ENCODE data around the gene NCAPH2.
A peak's percentile ranks its signal among the peaks of the same experiment; 100 is the strongest.
"Not testable (repeated sequence)": the region's sequence is repeated elsewhere in the genome, so short reads cannot be mapped to it uniquely, and the experiment has no call there.

The NCAPH2 gene

DNA sequence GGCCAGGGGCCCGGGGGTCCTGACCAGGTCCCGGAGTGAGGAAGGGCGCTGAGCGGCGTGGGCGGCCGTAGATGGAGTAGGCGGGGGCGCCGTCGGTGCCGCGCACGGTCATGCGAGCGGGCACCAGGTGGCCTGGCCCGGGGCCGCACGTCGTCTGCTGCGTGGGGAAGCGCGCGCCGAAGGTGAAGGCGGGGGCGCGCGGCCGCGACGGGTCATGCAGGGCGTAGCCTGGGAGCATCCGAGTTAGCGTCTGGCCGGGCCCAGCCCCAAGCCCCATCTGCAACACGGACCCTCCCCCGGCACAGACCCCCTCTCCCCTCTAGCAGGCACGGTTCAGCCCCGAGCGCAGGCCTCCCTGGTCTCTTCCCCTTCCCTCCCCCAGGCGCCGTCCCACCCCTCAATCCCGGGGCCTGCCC lies 23.5 kb downstream of the NCAPH2 start:
- H3K4me3 ChIP-seq (ENCODE audit: low read depth, low read length), result no peak overlapping the region
- H3K9me3 ChIP-seq, result peaks cover 5% of the 10 kb centered on the region; the same call in 1 of the 2 replicates
- H3K27me3 ChIP-seq, result peaks cover 47% of the 10 kb centered on the region
- TF ChIP-seq, protein P1, sequence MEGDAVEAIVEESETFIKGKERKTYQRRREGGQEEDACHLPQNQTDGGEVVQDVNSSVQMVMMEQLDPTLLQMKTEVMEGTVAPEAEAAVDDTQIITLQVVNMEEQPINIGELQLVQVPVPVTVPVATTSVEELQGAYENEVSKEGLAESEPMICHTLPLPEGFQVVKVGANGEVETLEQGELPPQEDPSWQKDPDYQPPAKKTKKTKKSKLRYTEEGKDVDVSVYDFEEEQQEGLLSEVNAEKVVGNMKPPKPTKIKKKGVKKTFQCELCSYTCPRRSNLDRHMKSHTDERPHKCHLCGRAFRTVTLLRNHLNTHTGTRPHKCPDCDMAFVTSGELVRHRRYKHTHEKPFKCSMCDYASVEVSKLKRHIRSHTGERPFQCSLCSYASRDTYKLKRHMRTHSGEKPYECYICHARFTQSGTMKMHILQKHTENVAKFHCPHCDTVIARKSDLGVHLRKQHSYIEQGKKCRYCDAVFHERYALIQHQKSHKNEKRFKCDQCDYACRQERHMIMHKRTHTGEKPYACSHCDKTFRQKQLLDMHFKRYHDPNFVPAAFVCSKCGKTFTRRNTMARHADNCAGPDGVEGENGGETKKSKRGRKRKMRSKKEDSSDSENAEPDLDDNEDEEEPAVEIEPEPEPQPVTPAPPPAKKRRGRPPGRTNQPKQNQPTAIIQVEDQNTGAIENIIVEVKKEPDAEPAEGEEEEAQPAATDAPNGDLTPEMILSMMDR (IDR thresholded peaks at IDR 0.05; ENCODE audit: low read depth, low read length), result no peak
- no peaks in the 10 kb centered on the region for H3K36me3 ChIP-seq
- peaks cover 12% of the 10 kb centered on the region; the same call in 1 of the 2 replicates for H3K4me1 ChIP-seq
- DNase-seq, result no peak

DNA sequence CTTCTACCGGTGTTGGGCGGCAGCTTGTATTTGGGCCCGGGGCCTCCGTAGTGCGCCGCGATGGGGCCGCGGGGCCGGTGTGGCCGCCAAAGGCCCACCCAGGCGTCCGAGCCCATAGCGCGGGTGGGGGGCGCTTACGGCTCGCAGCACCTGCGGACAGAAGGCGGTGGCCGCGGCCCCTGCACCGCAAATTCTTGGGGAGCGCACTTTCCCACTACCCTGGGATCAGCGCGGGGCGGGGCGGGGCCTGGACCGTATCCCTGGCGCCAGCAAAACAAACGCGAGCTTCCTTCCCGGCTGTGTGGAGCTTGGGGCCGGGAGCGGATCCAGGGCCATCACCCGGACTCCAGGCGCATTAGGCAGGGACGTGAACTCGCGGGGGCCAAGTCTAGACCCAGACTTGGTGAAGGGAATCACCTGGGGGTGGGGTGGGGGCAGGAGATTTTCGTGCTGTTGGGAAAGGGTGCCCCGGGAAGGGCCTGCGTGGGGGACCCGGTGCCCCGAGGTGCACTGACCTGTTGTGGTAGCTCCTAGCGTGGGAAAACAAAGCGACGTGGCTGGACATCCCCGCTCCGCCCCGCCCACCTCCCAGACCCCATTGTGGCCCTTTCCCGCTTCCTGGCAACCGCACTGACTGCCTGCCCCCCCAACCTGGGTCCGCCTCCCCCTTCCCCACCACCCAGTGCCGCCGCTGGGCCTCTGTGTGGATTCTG lies 24.1 kb downstream of the NCAPH2 start:
- H3K36me3 ChIP-seq, result no peaks in the 10 kb centered on the region
- peaks cover 5% of the 10 kb centered on the region; the same call in 1 of the 2 replicates for H3K9me3 ChIP-seq
- DNase-seq, result no peak
- peaks cover 6% of the 10 kb centered on the region; the same call in 1 of the 2 replicates for H3K4me1 ChIP-seq
- TF ChIP-seq, protein P1 (IDR thresholded peaks at IDR 0.05; ENCODE audit: low read depth, low read length), result no peak
- peak overlapping the region; percentile 6; the same call in 1 of the 2 replicates for H3K4me3 ChIP-seq (ENCODE audit: low read depth, low read length)
- H3K27me3 ChIP-seq, result peaks cover 47% of the 10 kb centered on the region

DNA sequence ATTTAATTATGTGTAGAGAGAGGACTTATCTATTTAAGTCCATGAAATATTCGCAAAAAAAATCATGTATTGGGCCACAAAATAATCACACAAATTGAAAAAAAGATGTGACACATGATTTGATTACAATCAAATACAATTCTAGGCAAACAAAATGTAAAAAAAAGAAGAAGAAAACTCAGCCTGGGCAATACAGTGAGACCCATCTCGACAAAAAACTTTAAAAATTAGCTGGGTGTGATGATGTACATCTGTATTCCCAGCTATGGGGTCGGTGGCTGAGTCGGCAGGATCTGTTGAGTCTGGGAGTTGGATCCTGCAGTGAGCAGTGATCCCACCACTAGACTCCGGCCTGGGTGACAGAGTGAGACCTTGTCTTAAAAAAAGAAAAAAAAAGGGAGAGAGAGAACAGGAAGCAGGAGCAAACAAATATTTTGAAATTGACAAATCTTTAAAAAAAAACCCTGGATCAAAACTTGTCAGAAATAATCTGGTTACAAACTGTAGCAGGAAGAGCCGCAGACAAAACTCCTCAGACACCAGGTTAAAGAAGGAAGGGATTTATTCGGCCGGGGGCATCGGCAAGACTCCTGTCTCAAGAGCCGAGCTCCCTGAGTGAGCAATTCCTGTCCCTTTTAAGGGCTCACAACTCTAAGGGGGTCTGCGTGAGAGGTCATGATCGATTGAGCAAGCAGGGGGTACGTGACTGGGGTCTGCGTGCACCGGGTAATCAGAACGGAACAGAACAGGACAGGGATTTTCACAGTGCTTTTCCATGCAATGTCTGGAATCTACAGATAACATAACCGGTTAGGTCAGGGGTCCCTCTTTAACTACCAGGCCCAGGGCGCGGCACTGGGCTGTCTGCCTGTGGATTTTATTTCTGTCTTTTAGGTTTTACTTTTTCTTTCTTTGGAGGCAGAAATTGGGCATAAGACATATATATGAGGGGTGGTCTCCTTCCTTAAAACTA lies 25.1 kb downstream of the NCAPH2 start:
- peaks cover 5% of the 10 kb centered on the region; the same call in 1 of the 2 replicates for H3K9me3 ChIP-seq
- no peak overlapping the region for H3K4me3 ChIP-seq (ENCODE audit: low read depth, low read length)
- TF ChIP-seq, protein P1 (IDR thresholded peaks at IDR 0.05; ENCODE audit: low read depth, low read length), result no peak
- H3K27me3 ChIP-seq, result peaks cover 47% of the 10 kb centered on the region
- H3K4me1 ChIP-seq, result peaks cover 4% of the 10 kb centered on the region; the same call in 1 of the 2 replicates
- no peaks in the 10 kb centered on the region for H3K36me3 ChIP-seq
- no peak for DNase-seq

DNA sequence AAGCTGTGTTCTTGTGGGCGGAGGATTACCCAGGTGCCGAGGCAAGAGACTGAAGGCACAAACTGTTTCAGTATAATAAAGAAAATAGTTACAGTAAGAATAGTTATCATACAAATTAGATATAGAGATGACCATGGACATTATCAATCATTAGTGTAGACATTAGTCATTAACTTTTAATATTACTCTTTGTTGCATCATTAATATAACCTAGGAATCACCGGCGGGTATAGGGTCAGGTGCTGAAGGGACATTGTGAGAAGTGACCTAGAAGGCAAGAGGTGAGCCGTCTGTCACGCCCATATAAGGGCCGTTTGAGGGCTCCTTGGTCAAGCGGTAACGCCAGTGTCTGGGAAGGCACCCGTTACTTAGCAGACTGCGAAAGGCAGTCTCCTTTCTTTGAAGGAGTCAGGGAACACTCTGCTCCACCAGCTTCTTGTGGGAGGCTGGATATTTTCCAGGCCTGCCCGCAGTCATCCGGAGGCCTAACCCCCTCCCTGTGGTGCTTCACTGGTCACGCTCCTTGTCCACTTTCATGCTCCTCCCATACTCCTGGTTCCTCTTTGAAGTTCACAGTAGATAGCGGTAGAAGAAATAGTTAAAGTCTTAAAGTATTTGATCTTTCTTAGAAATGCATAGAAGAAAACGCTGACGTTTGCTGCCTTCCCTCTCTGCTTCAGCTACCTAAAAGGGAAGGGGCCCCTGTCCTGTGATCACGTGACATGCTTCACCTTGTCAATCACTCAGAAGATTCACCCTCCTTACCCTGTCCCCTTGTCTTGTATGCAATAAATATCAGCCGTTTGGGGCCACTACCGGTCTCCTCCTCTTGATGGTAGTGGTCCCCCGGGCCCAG lies 26.1 kb downstream of the NCAPH2 start:
- H3K4me3 ChIP-seq (ENCODE audit: low read depth, low read length); H3K36me3 ChIP-seq; H3K4me1 ChIP-seq; H3K9me3 ChIP-seq; DNase-seq: not testable (repeated sequence)
- peaks cover 47% of the 10 kb centered on the region for H3K27me3 ChIP-seq

DNA sequence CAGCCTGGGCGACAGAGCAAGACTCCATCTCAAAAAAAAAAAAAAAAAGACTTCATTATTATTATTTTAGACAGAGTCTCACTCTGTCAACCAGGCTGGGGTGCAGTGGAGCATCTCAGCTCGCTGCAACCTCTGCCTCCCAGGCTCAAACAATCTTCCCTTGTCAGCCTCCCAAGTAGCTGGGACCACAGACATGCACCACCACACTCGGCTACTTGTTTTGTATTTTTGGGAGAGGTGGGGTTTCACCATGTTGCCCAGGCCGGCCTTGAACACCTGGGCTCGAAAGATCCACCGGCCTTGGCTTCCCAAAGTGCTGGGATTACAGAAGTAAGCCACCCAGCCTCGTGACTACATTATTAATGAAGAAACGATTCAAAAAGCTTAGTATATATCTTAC lies 27.1 kb downstream of the NCAPH2 start:
- Histone ChIP-seq H3K9me3 (peaks cover 3% of the 10 kb centered on the region; the same call in 1 of the 2 replicates), H3K4me1 (peaks cover 4% of the 10 kb centered on the region; the same call in 1 of the 2 replicates), H3K36me3 (no peaks in the 10 kb centered on the region), H3K27me3 (peaks cover 37% of the 10 kb centered on the region), H3K4me3 (ENCODE audit: low read depth, low read length) (no peak overlapping the region)
- no peak for DNase-seq
- TF ChIP-seq, protein P1 (IDR thresholded peaks at IDR 0.05; ENCODE audit: low read depth, low read length), result no peak

DNA sequence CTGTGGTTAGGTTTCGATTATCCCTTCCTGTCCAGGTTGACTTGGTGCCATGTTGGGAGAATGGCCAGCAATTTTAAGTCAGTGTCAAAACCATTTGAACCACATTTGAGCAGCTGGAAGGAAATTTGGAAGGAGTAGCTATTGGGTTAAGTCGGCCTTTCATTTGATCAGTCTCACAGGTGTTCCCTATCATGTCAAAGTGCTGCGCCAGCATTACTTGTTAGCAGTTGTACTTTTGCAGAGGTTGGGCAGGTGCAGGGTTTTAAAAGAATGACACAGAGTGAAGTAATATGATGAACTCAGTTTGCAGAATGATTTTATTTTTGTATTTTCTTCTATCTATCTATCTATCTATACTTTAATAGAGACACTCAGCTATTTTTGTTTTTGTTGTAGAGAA lies 28.2 kb downstream of the NCAPH2 start:
- H3K9me3 ChIP-seq, result no peaks in the 10 kb centered on the region
- H3K36me3 ChIP-seq, result no peaks in the 10 kb centered on the region
- no peak for DNase-seq
- no peaks in the 10 kb centered on the region for H3K4me1 ChIP-seq
- peaks cover 26% of the 10 kb centered on the region for H3K27me3 ChIP-seq
- no peak overlapping the region for H3K4me3 ChIP-seq (ENCODE audit: low read depth, low read length)
- TF ChIP-seq, protein P1 (IDR thresholded peaks at IDR 0.05; ENCODE audit: low read depth, low read length), result no peak

All from BE2C (cell line).